GM12891 (cell line): ENCODE data around the gene LRIT3.

Experiments
- POLR2A ChIP-seq: IDR thresholded peaks from 2 replicates; pipeline ENCODE4 v1.6.1; 2011; ENCODE audit warnings: low read depth, low read length, control low read depth
- POLR2AphosphoS5 ChIP-seq: IDR thresholded peaks from 2 replicates; pipeline ENCODE4 v1.6.1; 2011; ENCODE audit warnings: low read depth, low read length, control low read depth

- no peak for TF ChIP-seq POLR2A
- no peak for TF ChIP-seq POLR2AphosphoS5
These were observed 31.0 kb upstream of the LRIT3 start for GRCh38 chr4:109816894-109817293.
